Ovary (tissue), 9 donors: ENCODE results near the gene DDHD1. TPM values are rescaled to one million over a fixed set of nuclear protein-coding genes. Genes with fewer than 3 reads are reported as not detected.

ENCODE experiments used
- DNase-seq, 5 donors: peaks; one replicate each; pipeline ENCODE4 v3.0.0-alpha.2; 2019 to 2020
- H3K27ac ChIP-seq, 2 donors: fragments of 200-600 bp; one replicate each; pipeline versions ENCODE4 v1.5.1 to v1.8.0; 2019 to 2022
- H3K27me3 ChIP-seq: fragments of 200-600 bp; one replicate; pipeline ENCODE4 v1.8.0; 2022
- H3K36me3 ChIP-seq: fragments of 200-600 bp; sonication (generic); one replicate; pipeline ENCODE4 v1.5.1; 2019
- H3K4me1 ChIP-seq: one replicate; pipeline ENCODE4 v1.8.1; 2013; ENCODE audit warnings: mild to moderate bottlenecking, moderate library complexity; ENCODE audit not compliant: insufficient read depth
- H3K4me3 ChIP-seq: fragments of 200-600 bp; sonication (generic); one replicate; pipeline ENCODE4 v1.5.1; 2017
- H3K9me3 ChIP-seq, 2 donors: fragments of 200-600 bp in 1 of 2; sonication (generic) in 1 of 2; one replicate each; pipeline versions ENCODE4 v1.5.1 to v1.8.1; 2013 to 2019; ENCODE audit warnings: mild to moderate bottlenecking in 1 of 2, moderate library complexity in 1 of 2
- CTCF ChIP-seq, 3 donors: fragments of 450-650 bp in 2 of 3; fragments of 200-600 bp in 1 of 3; IDR thresholded peaks; one replicate each; pipeline versions ENCODE4 v1.5.1 to v1.8.0; 2016 to 2022; ENCODE audit warnings: antibody characterized with exemption in 3 of 3, mild to moderate bottlenecking in 1 of 3
- EP300 ChIP-seq: sonication (generic); formaldehyde crosslinking; IDR thresholded peaks from one replicate; pipeline ENCODE4 v1.6.1; 2017; ENCODE audit warnings: antibody characterized with exemption
- POLR2A ChIP-seq: fragments of 450-650 bp; IDR thresholded peaks from one replicate; pipeline ENCODE4 v1.6.1; 2017; ENCODE audit warnings: antibody characterized with exemption, mild to moderate bottlenecking, moderate library complexity
- WGBS, 3 donors: extraction: QIAGEN DNeasy Blood & Tissue Kit in 1 of 3; methylation state at CpG; one replicate each; pipeline versions ENCODE4 v1.1.5 to v1.1.7; 2013 to 2017; 5-methylcytosine and 5-hydroxymethylcytosine counted together
- intact Hi-C, 4 donors: fragments of 100-400 bp; cut with DNase I; formaldehyde crosslinking; loops; one replicate each; pipeline versions ENCODE4 v1.11.0 to v1.15.1; 2022 to 2023
- polyA plus RNA-seq, 2 donors: library from polyadenylated mRNA; stranded (reverse); fragments of 200-250 nt in 1 of 2; fragments of 350-450 nt in 1 of 2; fragmentation: Illumina TruSeq in 1 of 2; extraction: RNeasy Lipid Tissue Mini Kit (QIAGEN cat#74804) in 1 of 2; gene quantifications; one replicate each; pipeline ENCODE4 v1.2.3, GENCODE V29; 2013 to 2014
- total RNA-seq, 7 donors: library from RNA; depleted of rRNA in 2 of 7; stranded (reverse); fragments of >200 nt in 2 of 7; fragmentation: NEBNext Ultra II Directional in 3 of 7; extraction: Animal tissue kit (Norgen Biotek cat#: 25700) in 3 of 7; gene quantifications; one replicate each; pipeline versions ENCODE4 v1.1.0 to v1.2.4, GENCODE V29; 2016 to 2023
- donor health status: DM: no; HTN: no; CAD: no; lungs with moderate emphysema.
- donor health status: DM: no; HTN: no; CAD: no.
- donor health status: Bipolar disorder and iron deficiency.
- donor health status: DM: yes; HTN: yes; CAD: no.
- donor health status: DM: no; HTN: no; CAD: no.
- donor health status: DM: yes; HTN: yes; CAD: no.

DDHD1 gene
- total and polyA plus RNA-seq, 9 donors = 4.6 to 21.9 (median 18.8) TPM

- H3K27me3 ChIP-seq = no peaks in the 10 kb centered on the region
- H3K27ac ChIP-seq = no peak overlapping the region
- DNase-seq = no peak
- no peaks in the 10 kb centered on the region for H3K9me3 ChIP-seq
- TF ChIP-seq CTCF (IDR thresholded peaks at IDR 0.05) (no peak), POLR2A (no peak), EP300 (no peak)
- WGBS, 3 donors = 76 to 85% (median 84%) methylated on average over 5 of the region's 5 CpGs
- H3K36me3 ChIP-seq = no peaks in the 10 kb centered on the region
- H3K4me1 ChIP-seq = peaks cover 8% of the 10 kb centered on the region
- H3K4me3 ChIP-seq = no peak overlapping the region
- intact Hi-C loops = no loop called here
These were observed 105.6 kb downstream of the DDHD1 start for GRCh38 chr14:53047307-53048069.

GRCh38 chr14:53044486-53044885, 108.6 kb downstream of the DDHD1 start:
- no peak for DNase-seq
- H3K27ac ChIP-seq = peak overlapping the region in 1 of 2 donors; percentile 42

GRCh38 chr14:53043027-53043581, 110.0 kb downstream of the DDHD1 start:
- H3K4me1 ChIP-seq = peaks cover 10% of the 10 kb centered on the region

More at GRCh38 chr14:53044486-53044885, 108.6 kb downstream of the DDHD1 start:
- Histone ChIP-seq H3K27me3 (no peaks in the 10 kb centered on the region), H3K9me3 (no peaks in the 10 kb centered on the region), H3K4me1 (peaks cover 10% of the 10 kb centered on the region), H3K4me3 (no peak overlapping the region), H3K36me3 (no peaks in the 10 kb centered on the region)
- 75 to 88% (median 81%) methylated on average over 2 of the region's 2 CpGs for WGBS, 3 donors
- no peak for TF ChIP-seq POLR2A
- TF ChIP-seq CTCF (IDR thresholded peaks at IDR 0.05) = no peak
- TF ChIP-seq EP300 = no peak
- intact Hi-C loops = no loop called here

GRCh38 chr14:53042480-53042879, 110.6 kb downstream of the DDHD1 start:
- intact Hi-C loops = no loop called here
- Histone ChIP-seq H3K27me3 (no peaks in the 10 kb centered on the region), H3K27ac (peak overlapping the region in 1 of 2 donors; percentile 42), H3K4me3 (no peak overlapping the region), H3K36me3 (no peaks in the 10 kb centered on the region), H3K9me3 (no peaks in the 10 kb centered on the region), H3K4me1 (peaks cover 10% of the 10 kb centered on the region)
- no peak for TF ChIP-seq CTCF (IDR thresholded peaks at IDR 0.05)
- TF ChIP-seq EP300 = no peak
- no peak for TF ChIP-seq POLR2A
- 10 to 14% (median 11%) methylated on average over 4 of the region's 4 CpGs for WGBS, 3 donors
- no peak for DNase-seq

More at GRCh38 chr14:53043027-53043581, 110.0 kb downstream of the DDHD1 start:
- H3K27me3 ChIP-seq = no peaks in the 10 kb centered on the region
- H3K9me3 ChIP-seq = no peaks in the 10 kb centered on the region
- no peak overlapping the region for H3K4me3 ChIP-seq
- TF ChIP-seq POLR2A = no peak
- no peak for TF ChIP-seq CTCF (IDR thresholded peaks at IDR 0.05)
- no peak for TF ChIP-seq EP300
- WGBS, 3 donors = 16 to 18% (median 17%) methylated on average over 7 of the region's 7 CpGs
- DNase-seq = peak in 4 of 5 donors; percentile 17 to 44 (median 34)
- no peaks in the 10 kb centered on the region for H3K36me3 ChIP-seq
- intact Hi-C loops = no loop called here
- peak overlapping the region in 1 of 2 donors; percentile 42 for H3K27ac ChIP-seq
